Measurements from ENCODE around the gene PLAAT2.
"Not testable (repeated sequence)": the region's sequence is repeated elsewhere in the genome, so short reads cannot be mapped to it uniquely, and the experiment has no call there.

The PLAAT2 gene

GRCh38 chr11:63563201-63564055, at the start of gene PLAAT2:
Gene PLAAT2 (minus strand): TSS chr11:63563379. CDS start chr11:63563324, 55 bp downstream.
- no peak for DNase-seq (ENCODE audit: low read depth)

- DNase-seq (ENCODE audit: low read depth): no peak
These were observed 49.0 kb upstream of the PLAAT2 start for GRCh38 chr11:63612181-63612580.

- DNase-seq (ENCODE audit: low read depth): no peak
These were observed 48.2 kb upstream of the PLAAT2 start for GRCh38 chr11:63611395-63611747.

GRCh38 chr11:63610604-63611394, 47.6 kb upstream of the PLAAT2 start:
- no peak for DNase-seq (ENCODE audit: low read depth)

GRCh38 chr11:63609971-63610580, 46.9 kb upstream of the PLAAT2 start:
- DNase-seq (ENCODE audit: low read depth): no peak

- no peak for DNase-seq (ENCODE audit: low read depth)
These were observed 46.4 kb upstream of the PLAAT2 start for GRCh38 chr11:63609536-63609935.

- no peak for DNase-seq (ENCODE audit: low read depth)
These were observed 45.5 kb upstream of the PLAAT2 start for GRCh38 chr11:63608353-63609345.

- no peak for DNase-seq (ENCODE audit: low read depth)
These were observed 40.0 kb upstream of the PLAAT2 start for GRCh38 chr11:63603180-63603518.

GRCh38 chr11:63602290-63603179, 39.4 kb upstream of the PLAAT2 start:
- DNase-seq (ENCODE audit: low read depth): not testable (repeated sequence)

- no peak for DNase-seq (ENCODE audit: low read depth)
These were observed 36.3 kb upstream of the PLAAT2 start for GRCh38 chr11:63599211-63600122.

- DNase-seq (ENCODE audit: low read depth): no peak
These were observed 35.4 kb upstream of the PLAAT2 start for GRCh38 chr11:63598556-63598955.

- no peak for DNase-seq (ENCODE audit: low read depth)
These were observed 32.1 kb upstream of the PLAAT2 start for GRCh38 chr11:63595296-63595695.

GRCh38 chr11:63592975-63593395, 29.8 kb upstream of the PLAAT2 start:
- DNase-seq (ENCODE audit: low read depth): no peak

GRCh38 chr11:63590024-63590788, 27.0 kb upstream of the PLAAT2 start:
- DNase-seq (ENCODE audit: low read depth): no peak

GRCh38 chr11:63589000-63589399, 25.8 kb upstream of the PLAAT2 start:
- DNase-seq (ENCODE audit: low read depth): no peak

- no peak for DNase-seq (ENCODE audit: low read depth)
These were observed 23.4 kb upstream of the PLAAT2 start for GRCh38 chr11:63586451-63587166.

- DNase-seq (ENCODE audit: low read depth): no peak
These were observed 20.1 kb upstream of the PLAAT2 start for GRCh38 chr11:63583357-63583677.

GRCh38 chr11:63581224-63581623, 18.0 kb upstream of the PLAAT2 start:
- DNase-seq (ENCODE audit: low read depth): not testable (repeated sequence)
